ENCODE measurements around the gene TMEM273.

Gene TMEM273

DNA sequence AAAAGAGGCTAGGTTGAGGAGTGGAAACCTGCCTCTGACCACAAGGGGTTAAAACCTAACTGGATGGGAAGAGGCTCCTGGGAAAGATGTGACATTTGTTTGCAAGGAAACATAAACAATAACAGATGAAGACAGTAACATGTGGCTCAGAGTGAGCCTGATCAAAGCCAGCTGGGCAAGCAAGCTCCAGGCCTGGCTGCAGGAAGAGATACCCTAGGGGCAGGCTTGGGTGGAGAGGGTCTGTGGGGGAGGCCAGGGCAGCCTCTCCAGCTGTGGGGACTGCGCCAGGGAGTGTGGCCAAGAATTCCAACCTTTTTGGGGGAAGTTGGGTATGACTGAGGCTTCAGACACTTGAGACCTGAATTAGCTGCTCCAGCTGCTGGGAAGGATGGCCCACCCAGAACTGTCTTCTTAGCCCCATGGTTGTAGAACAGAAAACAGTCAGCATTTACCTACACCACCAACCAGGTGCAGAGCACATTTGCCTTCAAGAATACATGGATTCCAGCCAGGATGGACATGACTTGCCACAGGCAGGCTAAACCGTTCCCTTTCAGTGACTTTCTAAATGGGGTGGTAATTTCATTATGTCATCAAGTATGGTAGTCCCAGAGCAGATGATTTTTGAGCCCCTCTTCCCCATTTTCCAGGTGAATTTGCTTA lies 44.0 kb downstream of the TMEM273 start:
- DNase-seq (ENCODE audit: extremely low read depth in 1 of 2, low read depth in 1 of 2): no peak

DNA sequence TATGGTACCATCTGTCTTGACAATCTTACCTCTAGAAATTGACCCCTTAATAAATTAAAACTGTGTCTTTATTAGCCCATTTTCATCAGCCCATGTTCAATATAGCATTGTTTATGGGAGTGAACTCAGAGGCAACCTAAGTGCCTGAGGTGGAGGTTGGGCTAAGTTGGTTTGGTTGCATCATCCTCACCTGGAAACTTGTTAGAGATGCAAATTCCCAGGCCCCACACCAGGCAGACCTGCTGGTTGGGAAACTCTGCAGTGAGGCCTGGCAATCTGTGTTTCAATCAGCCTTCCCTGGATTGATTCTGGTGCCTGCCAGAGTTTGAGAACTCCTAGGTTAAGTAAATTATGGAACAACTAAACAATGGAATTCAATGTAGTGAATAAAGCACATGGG lies 44.9 kb downstream of the TMEM273 start:
- DNase-seq (ENCODE audit: extremely low read depth in 1 of 2, low read depth in 1 of 2): no peak

DNA sequence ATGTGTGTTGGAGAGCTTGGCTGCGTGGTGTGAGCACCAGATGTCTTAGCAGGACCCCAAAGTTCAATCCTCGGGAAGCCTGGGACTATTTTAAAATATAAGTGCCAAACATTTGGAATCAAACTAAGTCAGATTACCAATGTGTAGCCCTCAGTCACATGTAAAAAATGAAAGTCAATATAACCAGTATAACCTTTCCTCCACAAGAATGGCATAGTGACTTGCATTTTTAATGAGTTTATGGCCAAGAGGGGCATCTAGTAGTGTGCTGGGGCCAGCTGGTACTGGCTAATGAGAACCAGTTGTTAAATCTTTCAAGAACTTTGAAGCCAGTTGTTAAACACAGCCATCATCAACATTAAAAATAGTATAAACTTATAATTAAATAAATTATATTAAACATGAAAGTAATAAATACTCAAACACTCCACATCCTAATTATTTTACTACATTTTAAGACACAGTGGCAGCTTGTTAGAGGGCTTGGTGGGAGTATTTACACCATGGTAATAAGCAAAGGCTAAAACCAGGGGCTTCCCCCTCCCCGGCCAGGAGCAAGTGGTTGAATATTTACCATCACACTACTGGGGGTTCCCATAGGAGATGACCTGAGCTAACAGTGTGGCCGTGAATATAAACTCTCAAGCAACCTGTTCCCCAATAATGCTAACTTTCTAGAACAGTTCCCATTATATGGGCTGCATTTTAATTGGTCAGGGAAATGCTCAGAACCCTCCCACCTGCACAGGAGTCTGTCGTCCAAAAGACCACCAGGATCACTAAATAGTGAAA lies 46.5 kb downstream of the TMEM273 start:
- no peak for DNase-seq (ENCODE audit: extremely low read depth in 1 of 2, low read depth in 1 of 2)

- no peak for DNase-seq (ENCODE audit: extremely low read depth in 1 of 2, low read depth in 1 of 2)
Observed at GRCh38 chr10:49140304-49141177, 47.6 kb downstream of the TMEM273 start.

DNA sequence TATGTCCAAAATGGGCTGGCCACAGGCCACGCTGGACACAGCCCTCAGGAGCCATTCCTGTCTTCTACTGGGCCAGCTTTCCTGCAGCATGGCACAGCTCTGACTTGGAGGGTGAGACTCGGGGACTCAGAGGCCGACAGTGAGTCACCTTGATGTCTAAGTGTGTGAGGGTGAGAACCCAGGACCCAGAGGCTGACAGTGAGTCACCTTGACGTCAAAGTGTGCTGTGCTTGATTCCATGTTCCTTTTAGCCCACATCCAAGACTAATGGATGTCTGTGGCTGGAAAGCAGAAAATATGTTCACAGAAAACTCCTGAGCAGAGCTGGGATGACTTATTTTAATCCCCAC lies 48.4 kb downstream of the TMEM273 start:
- DNase-seq (ENCODE audit: extremely low read depth in 1 of 2, low read depth in 1 of 2): no peak

GRCh38 chr10:49139028-49139845 lies 49.0 kb downstream of the TMEM273 start:
- no peak for DNase-seq (ENCODE audit: extremely low read depth in 1 of 2, low read depth in 1 of 2)

- no peak for DNase-seq (ENCODE audit: extremely low read depth in 1 of 2, low read depth in 1 of 2)
Observed at GRCh38 chr10:49138361-49138891, 49.8 kb downstream of the TMEM273 start.

DNA sequence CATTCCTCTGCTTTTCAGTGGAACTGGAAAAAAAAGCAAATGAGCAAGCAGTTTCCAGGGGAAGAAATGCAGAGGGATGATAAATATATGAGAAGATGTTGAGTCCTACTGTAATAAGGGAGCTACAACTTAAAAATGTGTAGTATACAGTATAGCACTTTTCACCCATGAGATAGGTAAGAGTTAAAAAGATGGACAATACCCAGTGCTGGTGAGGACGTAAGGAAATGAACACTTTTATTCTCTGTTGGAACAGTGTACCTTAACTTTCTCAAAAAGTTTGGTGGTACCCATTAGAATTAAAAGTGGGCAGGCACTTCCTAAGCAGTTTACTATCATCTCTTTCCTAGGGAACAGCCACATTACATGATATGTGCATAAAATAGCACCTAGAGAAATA lies 51.7 kb downstream of the TMEM273 start:
- DNase-seq (ENCODE audit: extremely low read depth in 1 of 2, low read depth in 1 of 2): no peak

DNA sequence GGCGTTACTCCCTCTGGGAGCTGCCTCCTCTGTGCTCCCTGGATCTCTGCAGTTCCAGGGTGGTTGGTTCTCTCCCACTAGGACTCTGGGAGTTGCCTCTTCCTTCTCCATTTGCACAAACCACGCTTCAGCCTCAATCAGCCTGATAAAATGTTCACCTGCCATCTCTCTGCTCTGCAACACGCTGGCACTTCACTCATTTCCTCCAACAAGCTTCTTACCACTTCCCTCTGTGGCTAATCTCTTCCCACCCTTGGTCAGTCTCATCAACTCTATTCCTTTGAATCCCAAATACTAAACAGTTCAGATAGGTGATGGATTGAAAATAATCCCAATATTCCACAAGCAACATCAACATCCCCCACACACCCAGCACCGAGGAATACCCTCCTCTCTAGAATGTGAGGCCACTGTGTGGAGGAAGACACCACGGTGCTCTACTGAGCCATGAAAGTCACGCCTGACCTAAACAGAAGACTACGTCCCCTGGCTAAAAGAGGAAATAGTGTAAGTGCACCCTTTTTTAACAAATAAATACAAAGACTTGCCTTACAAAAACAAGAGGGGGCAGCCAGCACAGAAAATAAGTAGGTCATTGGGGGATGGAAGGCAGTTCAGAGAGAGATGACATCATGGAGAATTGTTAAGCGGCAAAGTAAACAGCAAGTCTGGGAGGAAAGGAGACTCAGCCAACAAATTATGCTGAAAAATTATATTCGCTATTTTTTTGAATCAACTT lies 52.4 kb downstream of the TMEM273 start:
- no peak for DNase-seq (ENCODE audit: extremely low read depth in 1 of 2, low read depth in 1 of 2)

GRCh38 chr10:49134327-49134726 lies 53.9 kb downstream of the TMEM273 start:
- DNase-seq (ENCODE audit: extremely low read depth in 1 of 2, low read depth in 1 of 2): no peak

DNA sequence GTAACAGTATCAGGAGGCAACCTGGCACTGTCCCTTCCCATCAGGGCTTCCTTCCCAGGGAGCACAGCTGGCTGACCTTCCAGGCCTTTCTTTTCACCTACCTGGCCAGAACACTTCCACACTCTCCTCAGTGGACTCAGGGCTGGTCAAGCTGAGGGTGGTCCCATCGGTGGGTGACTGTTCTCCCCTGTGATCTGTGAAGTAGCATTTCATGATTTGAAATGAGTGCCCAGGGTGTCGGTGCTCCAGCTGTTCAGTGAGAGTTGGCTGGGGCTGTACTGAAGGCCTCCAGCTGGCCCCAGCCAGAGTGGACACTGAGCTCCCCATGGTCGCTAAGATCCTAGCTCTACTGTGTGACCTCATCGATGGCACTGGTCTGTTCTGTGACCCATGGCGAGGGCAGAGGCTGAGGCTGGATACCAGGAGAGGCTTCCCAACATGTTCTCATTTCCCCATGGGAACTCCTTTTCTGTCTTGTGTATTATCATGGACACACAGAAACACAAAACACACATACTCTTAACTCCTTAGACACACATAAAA lies 54.4 kb downstream of the TMEM273 start, which contains the start of gene FAM170B:
Gene FAM170B, minus strand, starts transcription at position 316 of the 543 bp plus-strand sequence. Its CDS starts 103 bp downstream, at position 213.
- DNase-seq (ENCODE audit: extremely low read depth in 1 of 2, low read depth in 1 of 2): no peak

DNA sequence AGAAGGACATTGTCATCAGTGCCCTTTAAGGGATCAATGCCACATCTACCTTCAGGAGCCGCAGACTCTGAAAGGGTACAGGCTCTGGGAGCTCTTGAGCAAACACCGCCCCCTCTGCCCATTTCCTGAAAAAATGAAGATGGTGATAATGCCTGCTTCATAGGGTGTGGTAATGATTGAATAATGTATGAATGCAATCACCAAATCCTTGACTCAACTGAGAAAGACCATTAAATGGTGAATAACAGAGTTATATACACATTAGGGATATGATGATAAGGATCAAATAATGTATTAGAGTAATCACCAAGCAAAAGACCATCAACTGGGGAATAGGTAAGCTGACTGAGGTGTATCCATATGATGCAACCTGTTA lies 55.8 kb downstream of the TMEM273 start:
- no peak for DNase-seq (ENCODE audit: extremely low read depth in 1 of 2, low read depth in 1 of 2)

DNA sequence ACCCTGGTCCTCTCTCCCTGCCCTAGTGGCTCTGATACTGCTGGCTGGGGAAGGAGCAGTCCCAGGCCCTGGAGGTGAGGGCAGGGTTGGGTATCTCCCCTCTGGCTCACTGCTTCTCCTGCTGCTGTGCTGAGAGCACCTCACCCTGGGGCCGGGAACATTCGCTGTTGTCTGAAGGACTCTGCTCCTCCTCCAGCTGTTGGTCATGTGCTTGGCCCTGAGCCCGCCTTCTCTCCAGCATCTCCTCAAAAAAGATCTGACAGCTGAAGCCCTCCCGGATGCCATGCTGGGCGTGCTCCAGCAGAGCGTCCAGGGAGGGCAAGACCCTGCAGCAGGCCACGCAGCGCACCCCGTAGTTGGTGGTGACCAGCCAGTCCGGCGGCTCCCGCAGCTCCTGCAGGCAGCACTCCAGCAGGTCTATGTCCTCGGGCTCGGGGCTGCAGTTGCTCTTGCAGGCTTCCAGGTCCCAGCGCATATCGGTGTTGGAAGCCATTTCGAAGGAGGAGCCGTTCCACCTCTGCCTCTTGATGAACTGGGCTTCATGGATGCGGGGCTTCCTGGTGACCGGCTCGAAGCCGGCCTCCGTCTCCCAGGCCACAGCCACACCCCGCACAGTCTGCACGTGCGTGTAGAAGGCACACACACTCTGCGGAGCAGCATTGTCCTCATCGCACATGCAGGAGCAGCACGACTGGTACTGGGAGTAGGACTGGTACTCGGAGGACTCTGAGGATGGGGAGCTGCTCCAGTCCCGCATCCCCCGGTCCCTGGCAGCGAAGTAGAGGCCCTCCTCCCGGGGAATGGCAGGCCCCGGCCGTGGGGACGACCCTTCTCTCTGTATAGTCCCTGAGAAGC lies 56.5 kb downstream of the TMEM273 start:
- no peak for DNase-seq (ENCODE audit: extremely low read depth in 1 of 2, low read depth in 1 of 2)

GRCh38 chr10:49129376-49129775 lies 58.8 kb downstream of the TMEM273 start:
- no peak for DNase-seq (ENCODE audit: extremely low read depth in 1 of 2, low read depth in 1 of 2)

DNA sequence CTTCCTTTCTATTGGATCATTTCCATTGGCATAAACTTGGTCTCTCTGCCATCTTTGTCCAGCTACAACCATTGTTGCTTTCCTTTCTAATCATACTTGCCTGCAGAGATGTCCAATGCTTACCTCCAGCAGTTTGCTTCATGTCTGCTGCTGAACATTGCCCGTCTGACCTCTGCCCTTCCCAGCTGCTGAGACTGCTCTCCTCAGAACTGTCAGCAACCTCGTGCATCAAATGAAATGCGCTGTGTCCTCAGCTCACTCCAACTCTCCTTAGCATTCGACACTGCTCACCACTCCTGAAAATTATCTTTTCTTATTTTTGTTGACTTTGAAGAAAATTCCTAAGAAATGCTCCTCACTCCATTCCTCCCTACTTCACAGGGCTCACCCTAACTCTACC lies 59.3 kb downstream of the TMEM273 start:
- DNase-seq (ENCODE audit: extremely low read depth in 1 of 2, low read depth in 1 of 2): no peak

DNA sequence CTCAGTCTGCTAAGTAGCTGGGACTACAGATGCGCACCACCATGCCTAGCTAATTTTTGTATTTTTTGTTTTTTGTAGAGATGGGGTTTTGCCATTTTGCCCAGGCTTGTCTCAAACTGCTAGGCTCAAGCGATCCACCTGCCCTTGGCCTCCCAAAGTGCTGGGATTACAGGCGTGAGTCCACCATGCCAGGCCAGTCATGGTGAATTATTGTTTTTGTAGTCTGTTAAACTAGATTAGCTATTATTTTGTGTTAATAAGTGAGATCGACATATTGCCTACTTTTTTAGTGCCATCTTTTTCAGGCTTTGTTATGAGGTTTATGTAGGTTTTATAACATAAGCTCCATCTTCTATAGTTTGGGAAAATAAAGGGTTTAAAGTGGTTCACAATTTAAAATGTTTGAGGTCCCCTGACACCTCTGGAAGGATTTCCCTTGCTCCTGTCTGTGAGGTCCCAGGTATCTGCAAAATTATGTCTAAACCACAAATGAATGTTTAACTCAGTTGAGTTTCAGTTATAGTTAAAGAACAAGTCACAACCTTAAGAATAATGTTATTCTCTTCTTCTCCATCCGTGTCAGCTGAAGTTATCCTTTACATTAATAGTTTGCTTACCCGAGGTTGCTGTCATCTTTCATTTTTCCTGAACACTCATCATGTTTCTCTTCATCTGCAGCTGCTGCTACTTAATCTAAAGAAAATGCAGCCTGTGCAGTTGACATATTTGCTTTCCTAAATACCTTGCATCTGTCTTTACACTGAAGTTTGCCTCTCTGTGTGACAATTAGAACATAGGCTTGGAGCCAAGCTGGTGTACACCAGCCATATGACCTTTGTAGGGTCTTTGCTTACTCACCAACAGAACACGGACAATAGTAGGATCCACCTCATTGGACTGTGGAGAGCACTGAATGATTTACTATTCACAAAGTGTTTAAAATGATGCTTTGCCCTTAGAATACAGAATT lies 63.9 kb downstream of the TMEM273 start:
- DNase-seq (ENCODE audit: extremely low read depth in 1 of 2, low read depth in 1 of 2): no peak

DNA sequence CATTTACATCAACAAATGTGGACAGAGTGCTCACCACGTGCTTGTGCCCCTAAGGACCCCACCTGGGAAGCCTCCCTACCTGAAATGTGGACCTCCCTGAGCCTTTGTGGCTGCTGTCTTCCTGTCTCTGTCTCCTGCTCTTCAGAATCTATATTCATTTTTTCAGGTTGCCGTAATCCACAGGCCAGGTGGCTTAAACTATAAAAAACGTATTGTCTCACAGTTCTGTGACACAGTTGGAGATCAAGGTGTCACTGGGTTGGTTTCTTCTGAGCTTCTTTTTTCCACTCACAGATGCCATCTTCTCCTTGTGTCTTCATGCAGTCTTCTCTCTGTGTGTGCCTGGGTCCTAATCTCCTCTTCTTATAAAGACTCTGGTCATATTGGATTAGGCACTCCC lies 67.3 kb downstream of the TMEM273 start:
- DNase-seq (ENCODE audit: extremely low read depth in 1 of 2, low read depth in 1 of 2): no peak
